H9 (cell line): Measurements from ENCODE around the gene RALGAPA2. TPM values are rescaled to one million over a fixed set of nuclear protein-coding genes. Genes with fewer than 3 reads are reported as not detected.

ENCODE experiments used
- DNase-seq: peaks from one replicate; pipeline ENCODE4 v3.0.0-alpha.2; 2017
- H2AFZ ChIP-seq: one replicate; pipeline ENCODE4 v1.6.1; 2013; ENCODE audit warnings: mild to moderate bottlenecking, low read length, control low read depth, moderate library complexity
- H2AK5ac ChIP-seq: 2 replicates; pipeline ENCODE4 v1.6.1; 2013; ENCODE audit warnings: low read length, control low read depth, mixed read lengths; ENCODE audit not compliant: insufficient read length
- H2BK120ac ChIP-seq: one replicate; pipeline ENCODE4 v1.6.1; 2013; ENCODE audit warnings: low read depth, mild to moderate bottlenecking, low read length, control low read depth, inconsistent platforms; ENCODE audit not compliant: poor library complexity, severe bottlenecking
- H2BK12ac ChIP-seq: 2 replicates; pipeline ENCODE4 v1.6.1; 2013; ENCODE audit warnings: low read length, control low read depth, mixed read lengths, low read depth; ENCODE audit not compliant: insufficient read length
- H2BK15ac ChIP-seq: 2 replicates; pipeline ENCODE4 v1.6.1; 2013; ENCODE audit warnings: low read depth, low read length, control low read depth
- H2BK20ac ChIP-seq: one replicate; pipeline ENCODE4 v1.6.1; 2013; ENCODE audit warnings: low read depth, mild to moderate bottlenecking, low read length, control low read depth, inconsistent platforms; ENCODE audit not compliant: poor library complexity, severe bottlenecking
- H2BK5ac ChIP-seq: 2 replicates; pipeline ENCODE4 v1.6.1; 2013; ENCODE audit warnings: low read length, control low read depth, mixed read lengths; ENCODE audit not compliant: insufficient read length
- H3K14ac ChIP-seq: 2 replicates; pipeline ENCODE4 v1.6.1; 2013; ENCODE audit warnings: low read length, control low read depth; ENCODE audit not compliant: insufficient read depth
- H3K18ac ChIP-seq: 2 replicates; pipeline ENCODE4 v1.6.1; 2013; ENCODE audit warnings: low read depth, mild to moderate bottlenecking, mixed read lengths, low read length, control low read depth; ENCODE audit not compliant: insufficient read length
- H3K23ac ChIP-seq: 2 replicates; pipeline ENCODE4 v1.6.1; 2013; ENCODE audit warnings: low read length, control low read depth, mixed read lengths, low read depth; ENCODE audit not compliant: insufficient read length
- H3K23me2 ChIP-seq: 2 replicates; pipeline ENCODE4 v1.6.1; 2013; ENCODE audit warnings: low read depth, mild to moderate bottlenecking, mixed read lengths, low read length, control low read depth; ENCODE audit not compliant: insufficient read length, poor library complexity, severe bottlenecking
- H3K27ac ChIP-seq: 2 replicates; pipeline ENCODE4 v1.5.1; 2013; ENCODE audit warnings: low read length, control low read depth, mixed read lengths, low read depth; ENCODE audit not compliant: insufficient read length
- H3K27me3 ChIP-seq: 2 replicates; pipeline ENCODE4 v1.6.1; 2013; ENCODE audit warnings: low read length, control low read depth, inconsistent platforms; ENCODE audit not compliant: insufficient read depth
- H3K4ac ChIP-seq: 2 replicates; pipeline ENCODE4 v1.6.1; 2013; ENCODE audit warnings: low read depth, mild to moderate bottlenecking, control low read depth, inconsistent platforms, low read length, moderate library complexity
- H3K4me1 ChIP-seq: 2 replicates; pipeline ENCODE4 v1.6.1; 2013; ENCODE audit warnings: low read length, control low read depth, inconsistent platforms; ENCODE audit not compliant: insufficient read depth
- H3K4me2 ChIP-seq: 2 replicates; pipeline ENCODE4 v1.6.1; 2013; ENCODE audit warnings: low read length, control low read depth, mixed read lengths; ENCODE audit not compliant: insufficient read length, insufficient read depth
- H3K56ac ChIP-seq: 2 replicates; pipeline ENCODE4 v1.6.1; 2013; ENCODE audit warnings: low read depth, mild to moderate bottlenecking, mixed read lengths, low read length, control low read depth; ENCODE audit not compliant: insufficient read length
- H3K79me1 ChIP-seq: 2 replicates; pipeline ENCODE4 v1.6.1; 2013; ENCODE audit warnings: low read depth, mild to moderate bottlenecking, moderate library complexity, low read length, control low read depth, inconsistent platforms; ENCODE audit not compliant: insufficient read depth, poor library complexity, severe bottlenecking
- H3K79me2 ChIP-seq: 2 replicates; pipeline ENCODE4 v1.6.1; 2013; ENCODE audit warnings: low read length, control low read depth, inconsistent platforms; ENCODE audit not compliant: insufficient read depth
- H3K9ac ChIP-seq: 2 replicates; pipeline ENCODE4 v1.6.1; 2013; ENCODE audit warnings: low read length, control low read depth, mixed read lengths; ENCODE audit not compliant: insufficient read length; ENCODE audit errors: extremely low read depth
- H3K9me3 ChIP-seq: one replicate; pipeline ENCODE4 v1.6.1; 2013; ENCODE audit warnings: low read depth, low read length, inconsistent platforms; ENCODE audit not compliant: control insufficient read depth
- H3T11ph ChIP-seq: one replicate; pipeline ENCODE4 v1.6.1; 2013; ENCODE audit warnings: mild to moderate bottlenecking, low read length, control low read depth, inconsistent platforms
- H4K20me1 ChIP-seq: one replicate; pipeline ENCODE4 v1.6.1; 2013; ENCODE audit not compliant: control insufficient read depth, insufficient read length, insufficient read depth
- H4K5ac ChIP-seq: 2 replicates; pipeline ENCODE4 v1.6.1; 2013; ENCODE audit warnings: low read depth, mild to moderate bottlenecking, mixed read lengths, low read length, control low read depth; ENCODE audit not compliant: insufficient read length
- H4K8ac ChIP-seq: replicated peaks from 2 replicates; pipeline ENCODE4 v1.6.1; 2013; ENCODE audit warnings: low read length, control low read depth, mixed read lengths, low read depth; ENCODE audit not compliant: insufficient read length
- H4K91ac ChIP-seq: 2 replicates; pipeline ENCODE4 v1.6.1; 2013; ENCODE audit warnings: low read depth, mild to moderate bottlenecking, moderate library complexity, mixed read lengths, low read length, control low read depth; ENCODE audit not compliant: insufficient read length
- H3K27ac Mint-ChIP-seq, 3 experiments: 2 replicates in 2 of 3; 3 replicates in 1 of 3; pipeline ENCODE4 v1.8.0; 2020 to 2021; ENCODE audit warnings: mixed read lengths in 3 of 3, mild to moderate bottlenecking in 1 of 3, moderate library complexity in 1 of 3
- H3K27me3 Mint-ChIP-seq: 2 replicates; pipeline ENCODE4 v1.8.0; 2021; ENCODE audit warnings: low read depth, mild to moderate bottlenecking, moderate library complexity, mixed read lengths
- H3K36me3 Mint-ChIP-seq, 3 experiments: 2 replicates in 2 of 3; 3 replicates in 1 of 3; pipeline ENCODE4 v1.8.0; 2020 to 2021; ENCODE audit warnings: low read depth in 3 of 3, mixed read lengths in 3 of 3; ENCODE audit not compliant: insufficient read depth in 1 of 3
- H3K4me1 Mint-ChIP-seq, 2 experiments: 2 replicates each; pipeline ENCODE4 v1.8.0; 2020; ENCODE audit warnings: mixed read lengths in 2 of 2
- H3K4me3 Mint-ChIP-seq, 2 experiments: 2 replicates in 1 of 2; 3 replicates in 1 of 2; pipeline ENCODE4 v1.8.0; 2020 to 2021; ENCODE audit warnings: mild to moderate bottlenecking in 2 of 2, mixed read lengths in 2 of 2, moderate library complexity in 1 of 2
- H3K9me3 Mint-ChIP-seq, 2 experiments: 2 replicates in 1 of 2; 3 replicates in 1 of 2; pipeline ENCODE4 v1.8.0; 2020; ENCODE audit warnings: mild to moderate bottlenecking in 2 of 2, mixed read lengths in 2 of 2, moderate library complexity in 1 of 2
- CTCF ChIP-seq: fragments of 200-600 bp; sonication (generic); conservative IDR thresholded peaks from 3 replicates; pipeline ENCODE4 v1.8.0; 2021; ENCODE audit warnings: antibody characterized with exemption, mild to moderate bottlenecking
- WGBS: extraction: QIAGEN DNeasy Blood & Tissue Kit; methylation state at CpG from one replicate; pipeline ENCODE4 v1.1.7; 2013; ENCODE audit warnings: missing lambda C conversion rate, low lambda C conversion rate, mixed read lengths; ENCODE audit not compliant: insufficient read length; ENCODE audit errors: extremely low coverage; 5-methylcytosine and 5-hydroxymethylcytosine counted together
- total RNA-seq: library from RNA; stranded (reverse); gene quantifications from 2 replicates; pipeline ENCODE4 v1.2.1, GENCODE V29; 2021

Gene RALGAPA2
- total RNA-seq, 1 experiment from 2014 or later: 16.6 TPM

GRCh38 chr20:20603339-20603990 is 109.0 kb downstream of the RALGAPA2 start:
- Histone ChIP-seq H2BK12ac (no peak overlapping the region), H4K20me1 (no peaks in the 10 kb centered on the region), H3K23me2 (no peaks in the 10 kb centered on the region), H3K4ac (no peak overlapping the region), H3T11ph (no peak overlapping the region), H2BK15ac (no peak overlapping the region), H3K9ac (no peak overlapping the region), H3K4me1 (no peaks in the 10 kb centered on the region), H4K8ac (no peak overlapping the region), H2AK5ac (no peak overlapping the region), H3K14ac (no peak overlapping the region), H3K9me3 (no peaks in the 10 kb centered on the region), H2AFZ (no peak overlapping the region), H2BK5ac (no peak overlapping the region), H4K91ac (no peak overlapping the region), H2BK20ac (no peak overlapping the region), H3K27ac (no peak overlapping the region), H3K79me1 (no peaks in the 10 kb centered on the region), H3K27me3 (no peaks in the 10 kb centered on the region), H2BK120ac (no peak overlapping the region), H3K56ac (no peak overlapping the region), H3K18ac (no peak overlapping the region), H4K5ac (no peak overlapping the region), H3K4me2 (no peak overlapping the region), H3K79me2 (no peaks in the 10 kb centered on the region), H3K23ac (no peak overlapping the region)
- Mint-ChIP-seq H3K36me3 (peaks cover 0 to 4% (median 0%) of the 10 kb centered on the region in 3 experiments; a peak in 1 of 7 replicates), H3K4me1 (peaks cover 7% of the 10 kb centered on the region in 2 experiments), H3K4me3 (no peak overlapping the region), H3K27me3 (no peaks in the 10 kb centered on the region), H3K27ac (no peak overlapping the region), H3K9me3 (no peaks in the 10 kb centered on the region)
- no peak for DNase-seq
- no CpG with 5 or more reads among the region's 5 CpGs for WGBS
- TF ChIP-seq CTCF: no peak
